Activated T-cell treated with anti-CD3 and anti-CD28 coated beads for 24 hours (primary cell): Measurements from ENCODE around the gene KASH5.

Experiments used
- DNase-seq: peaks from one replicate; pipeline ENCODE4 v3.0.0-alpha.2; 2020; ENCODE audit warnings: low read depth

KASH5 gene

DNA sequence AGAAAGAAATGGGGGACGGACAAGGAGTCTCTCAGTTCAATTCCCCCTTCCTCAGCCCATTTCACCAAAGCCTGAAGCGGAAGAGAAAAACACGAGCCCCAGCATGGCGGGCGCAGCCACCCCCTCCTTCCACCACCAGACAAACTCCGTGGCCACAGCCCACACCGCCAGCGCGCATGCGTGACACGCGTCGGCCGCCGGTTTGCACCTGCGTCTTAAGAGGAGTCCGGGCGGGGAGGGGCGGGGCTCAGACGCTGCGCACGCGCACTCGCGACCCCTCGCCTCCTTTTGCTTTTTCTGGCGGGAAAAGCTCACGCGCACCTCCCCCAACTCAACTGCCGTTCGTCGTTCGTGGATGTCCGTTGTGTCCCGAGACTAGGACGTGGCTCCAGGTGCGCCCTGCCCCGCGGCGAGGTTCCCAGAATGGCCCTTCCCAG lies at the start of gene KASH5:
Gene KASH5 (plus strand): TSS at position 314 of the 437 bp plus-strand sequence. CDS start 2,635 bp downstream, outside the sequence.
- peak; percentile 85 for DNase-seq

GRCh38 chr19:49338691-49339300 lies 49.3 kb upstream of the KASH5 start:
- DNase-seq, result no peak

GRCh38 chr19:49339301-49340068 lies 48.6 kb upstream of the KASH5 start:
- no peak for DNase-seq

DNA sequence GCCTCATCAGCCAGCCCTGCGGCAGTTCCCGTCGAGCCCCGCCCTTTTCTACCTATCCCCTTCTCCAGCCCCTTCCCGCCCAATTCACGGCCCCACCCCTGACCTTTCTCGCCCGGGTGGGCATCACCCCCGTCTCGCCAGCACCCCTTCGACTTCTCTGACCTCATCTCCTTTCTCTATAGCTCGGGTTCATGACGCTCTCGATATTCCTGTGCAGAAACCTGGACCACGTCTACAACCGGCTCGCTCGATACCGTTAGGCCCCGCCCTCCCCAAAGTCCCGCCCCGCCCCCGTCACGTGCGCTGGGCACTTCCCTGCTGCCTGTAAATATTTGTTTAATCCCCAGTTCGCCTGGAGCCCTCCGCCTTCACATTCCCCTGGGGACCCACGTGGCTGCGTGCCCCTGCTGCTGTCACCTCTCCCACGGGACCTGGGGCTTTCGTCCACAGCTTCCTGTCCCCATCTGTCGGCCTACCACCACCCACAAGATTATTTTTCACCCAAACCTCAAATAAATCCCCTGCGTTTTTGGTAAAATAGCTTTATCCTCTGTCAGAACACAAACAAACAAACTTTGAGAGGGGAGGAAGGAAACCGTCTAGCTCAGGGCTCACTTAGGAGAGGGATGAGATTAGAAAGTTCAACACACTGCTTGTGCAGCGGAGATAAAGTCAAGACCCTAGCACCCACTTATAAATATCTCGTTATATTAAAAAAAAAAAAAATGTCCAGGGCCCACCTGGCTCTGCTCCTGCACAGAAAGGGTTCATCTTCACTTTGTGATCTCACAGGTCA lies 47.8 kb upstream of the KASH5 start:
- no peak for DNase-seq

- no peak for DNase-seq
Observed at GRCh38 chr19:49340865-49341718, 47.0 kb upstream of the KASH5 start.

DNA sequence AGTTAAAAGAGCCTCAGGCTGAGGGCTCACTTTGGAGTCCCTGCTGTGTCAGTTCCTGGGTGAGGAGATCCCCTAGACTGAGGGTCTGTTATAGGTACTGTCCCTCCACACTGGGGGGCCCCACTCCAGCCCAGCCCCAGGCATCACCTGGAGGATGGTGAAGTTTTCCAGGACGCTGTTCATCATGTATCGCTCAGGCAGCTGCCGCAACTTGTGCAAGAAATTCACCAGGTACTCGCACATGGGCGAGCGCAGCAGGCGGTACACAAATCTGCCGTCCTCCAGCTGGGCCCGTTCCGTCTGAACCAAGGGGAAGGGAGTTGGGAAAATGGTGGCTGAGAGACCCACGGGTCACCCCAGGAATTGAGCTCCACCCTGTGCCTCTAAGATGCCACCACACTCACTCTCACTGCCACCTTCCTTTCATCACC lies 45.7 kb upstream of the KASH5 start:
- DNase-seq, result no peak

- DNase-seq, result no peak
Observed at GRCh38 chr19:49343123-49343522, 44.9 kb upstream of the KASH5 start.

DNA sequence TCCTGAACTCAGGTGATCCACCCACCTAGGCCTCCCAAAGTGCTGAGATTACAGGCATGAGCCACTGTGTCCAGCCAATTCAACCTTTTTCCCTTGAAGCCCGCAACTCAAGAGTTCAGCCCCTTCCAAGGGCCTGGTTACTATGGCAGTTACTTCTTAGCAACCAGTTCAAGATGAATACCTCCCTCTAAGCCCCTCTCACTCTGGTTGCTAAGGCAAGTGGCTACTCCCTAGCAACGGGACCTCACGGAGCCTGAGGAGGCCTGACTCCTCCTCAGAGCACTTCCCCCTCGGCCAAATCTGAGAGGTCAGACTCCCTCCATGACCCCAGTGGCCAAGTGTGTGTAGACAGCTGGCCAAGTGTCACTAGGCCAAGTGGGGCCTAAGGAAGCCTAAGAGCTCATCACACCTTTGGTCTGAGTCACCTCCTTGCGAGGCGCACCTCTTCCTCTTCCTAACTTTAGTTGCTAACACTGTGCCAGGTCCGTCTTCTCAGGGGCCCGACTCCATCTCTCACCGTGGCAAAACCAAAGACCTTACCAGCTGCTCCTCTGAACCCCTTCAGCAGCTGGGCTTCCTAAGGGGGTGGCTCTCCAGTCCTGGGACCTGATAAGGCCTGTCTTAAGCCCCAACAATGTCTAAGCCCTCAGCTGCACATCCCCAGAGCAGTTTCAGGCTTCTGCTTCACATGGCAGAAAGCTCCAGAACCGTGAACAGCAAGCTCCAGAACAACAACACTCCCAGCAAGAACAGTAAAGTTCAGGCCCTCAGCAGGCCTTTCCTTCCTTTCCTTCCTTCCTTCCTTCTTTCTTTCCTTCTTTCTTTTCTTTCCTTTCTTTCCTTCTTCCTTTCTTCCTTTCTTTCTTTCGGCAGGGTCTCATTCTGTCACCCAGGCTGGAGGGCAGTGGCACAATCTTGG lies 43.3 kb upstream of the KASH5 start:
- DNase-seq, result no peak

- DNase-seq, result no peak
Observed at GRCh38 chr19:49347191-49347590, 40.9 kb upstream of the KASH5 start.

DNA sequence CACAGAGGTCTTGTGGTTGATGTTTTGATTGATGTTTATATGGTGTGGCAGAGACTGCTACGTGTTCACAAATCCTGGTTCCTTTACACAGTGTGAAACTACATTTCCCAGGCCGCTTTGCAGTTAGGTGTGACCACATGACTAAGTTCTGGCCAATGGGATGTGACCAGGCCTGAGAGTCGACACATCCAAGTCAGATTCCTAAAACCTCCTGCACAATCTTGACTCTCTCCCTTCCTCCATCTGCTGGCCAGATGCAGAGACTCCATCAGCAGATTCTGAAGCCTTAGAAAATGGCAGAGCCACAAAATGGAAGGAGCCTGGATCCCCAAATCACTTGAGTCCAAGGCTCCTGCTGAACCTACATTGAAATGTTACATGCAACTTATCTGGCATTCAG lies 40.2 kb upstream of the KASH5 start:
- no peak for DNase-seq

- DNase-seq, result no peak
Observed at GRCh38 chr19:49348305-49349189, 39.5 kb upstream of the KASH5 start.

DNA sequence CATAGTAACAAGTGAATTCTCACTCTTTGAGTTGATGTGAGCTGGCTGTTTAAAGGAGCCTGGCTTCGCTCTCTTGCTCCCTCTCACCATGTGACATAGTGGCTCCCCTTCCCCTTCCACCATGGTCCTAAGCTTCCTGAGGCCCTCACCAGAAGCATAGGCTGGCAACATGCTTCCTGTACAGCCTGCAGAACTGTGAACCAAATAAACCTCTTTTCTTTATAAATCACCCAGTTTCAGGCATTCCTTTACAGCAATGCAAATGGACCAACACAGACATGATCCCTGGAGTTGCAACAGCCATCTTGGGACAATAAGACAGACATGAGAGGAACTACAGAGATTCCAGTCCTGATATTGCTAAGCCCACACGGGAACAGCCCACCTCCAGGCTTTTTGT lies 38.5 kb upstream of the KASH5 start:
- no peak for DNase-seq

- DNase-seq, result no peak
Observed at GRCh38 chr19:49355909-49356353, 32.1 kb upstream of the KASH5 start.

- no peak for DNase-seq
Observed at GRCh38 chr19:49356382-49356781, 31.7 kb upstream of the KASH5 start.

- no peak for DNase-seq
Observed at GRCh38 chr19:49357186-49357585, 30.9 kb upstream of the KASH5 start.

- DNase-seq, result no peak
Observed at GRCh38 chr19:49359851-49360820, 27.9 kb upstream of the KASH5 start.

DNA sequence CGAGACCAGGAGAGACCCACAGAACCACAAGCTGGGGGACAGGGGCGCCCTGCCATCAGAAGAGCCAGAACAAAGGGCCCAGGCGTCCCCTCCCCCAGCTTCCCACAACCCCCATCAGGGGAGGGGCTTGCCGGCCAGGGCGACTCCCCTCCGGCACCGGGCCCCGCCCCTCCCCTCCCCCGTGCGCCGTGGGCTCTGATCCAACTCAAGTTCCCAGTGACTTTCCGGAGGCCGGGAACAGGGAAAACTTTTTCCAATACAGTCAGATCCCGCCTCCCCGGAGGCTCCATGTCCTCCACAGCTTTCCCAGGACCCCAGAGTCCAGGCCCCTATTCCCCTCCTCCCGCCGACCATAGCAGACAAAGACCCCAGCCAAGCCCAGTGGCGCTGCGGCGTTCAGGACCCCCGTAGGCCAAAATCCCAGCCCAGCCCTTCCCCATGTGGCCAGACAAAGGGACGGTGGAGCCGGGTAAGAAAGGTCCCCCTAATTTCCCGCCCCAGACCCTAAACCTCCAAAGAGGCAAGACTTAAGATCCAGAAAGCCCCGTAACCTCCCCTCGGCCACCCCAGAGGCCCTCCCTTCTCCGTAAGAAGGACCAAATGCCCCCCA lies 26.5 kb upstream of the KASH5 start:
- no peak for DNase-seq
